H9 (cell line): ENCODE measurements around the gene DPM3. TPM values are rescaled to one million over a fixed set of nuclear protein-coding genes. Genes with fewer than 3 reads are reported as not detected.
"Not testable (repeated sequence)": the region's sequence is repeated elsewhere in the genome, so short reads cannot be mapped to it uniquely, and the experiment has no call there.

Experiments
- DNase-seq: peaks from one replicate; pipeline ENCODE4 v3.0.0-alpha.2; 2017
- H2AFZ ChIP-seq: one replicate; pipeline ENCODE4 v1.6.1; 2013; ENCODE audit warnings: mild to moderate bottlenecking, low read length, control low read depth, moderate library complexity
- H2AK5ac ChIP-seq: 2 replicates; pipeline ENCODE4 v1.6.1; 2013; ENCODE audit warnings: low read length, control low read depth, mixed read lengths; ENCODE audit not compliant: insufficient read length
- H2BK120ac ChIP-seq: one replicate; pipeline ENCODE4 v1.6.1; 2013; ENCODE audit warnings: low read depth, mild to moderate bottlenecking, low read length, control low read depth, inconsistent platforms; ENCODE audit not compliant: poor library complexity, severe bottlenecking
- H2BK12ac ChIP-seq: 2 replicates; pipeline ENCODE4 v1.6.1; 2013; ENCODE audit warnings: low read length, control low read depth, mixed read lengths, low read depth; ENCODE audit not compliant: insufficient read length
- H2BK15ac ChIP-seq: 2 replicates; pipeline ENCODE4 v1.6.1; 2013; ENCODE audit warnings: low read depth, low read length, control low read depth
- H2BK20ac ChIP-seq: one replicate; pipeline ENCODE4 v1.6.1; 2013; ENCODE audit warnings: low read depth, mild to moderate bottlenecking, low read length, control low read depth, inconsistent platforms; ENCODE audit not compliant: poor library complexity, severe bottlenecking
- H2BK5ac ChIP-seq: 2 replicates; pipeline ENCODE4 v1.6.1; 2013; ENCODE audit warnings: low read length, control low read depth, mixed read lengths; ENCODE audit not compliant: insufficient read length
- H3K14ac ChIP-seq: 2 replicates; pipeline ENCODE4 v1.6.1; 2013; ENCODE audit warnings: low read length, control low read depth; ENCODE audit not compliant: insufficient read depth
- H3K18ac ChIP-seq: 2 replicates; pipeline ENCODE4 v1.6.1; 2013; ENCODE audit warnings: low read depth, mild to moderate bottlenecking, mixed read lengths, low read length, control low read depth; ENCODE audit not compliant: insufficient read length
- H3K23ac ChIP-seq: 2 replicates; pipeline ENCODE4 v1.6.1; 2013; ENCODE audit warnings: low read length, control low read depth, mixed read lengths, low read depth; ENCODE audit not compliant: insufficient read length
- H3K23me2 ChIP-seq: 2 replicates; pipeline ENCODE4 v1.6.1; 2013; ENCODE audit warnings: low read depth, mild to moderate bottlenecking, mixed read lengths, low read length, control low read depth; ENCODE audit not compliant: insufficient read length, poor library complexity, severe bottlenecking
- H3K27ac ChIP-seq: 2 replicates; pipeline ENCODE4 v1.5.1; 2013; ENCODE audit warnings: low read length, control low read depth, mixed read lengths, low read depth; ENCODE audit not compliant: insufficient read length
- H3K27me3 ChIP-seq: 2 replicates; pipeline ENCODE4 v1.6.1; 2013; ENCODE audit warnings: low read length, control low read depth, inconsistent platforms; ENCODE audit not compliant: insufficient read depth
- H3K4ac ChIP-seq: 2 replicates; pipeline ENCODE4 v1.6.1; 2013; ENCODE audit warnings: low read depth, mild to moderate bottlenecking, control low read depth, inconsistent platforms, low read length, moderate library complexity
- H3K4me1 ChIP-seq: 2 replicates; pipeline ENCODE4 v1.6.1; 2013; ENCODE audit warnings: low read length, control low read depth, inconsistent platforms; ENCODE audit not compliant: insufficient read depth
- H3K4me2 ChIP-seq: 2 replicates; pipeline ENCODE4 v1.6.1; 2013; ENCODE audit warnings: low read length, control low read depth, mixed read lengths; ENCODE audit not compliant: insufficient read length, insufficient read depth
- H3K56ac ChIP-seq: 2 replicates; pipeline ENCODE4 v1.6.1; 2013; ENCODE audit warnings: low read depth, mild to moderate bottlenecking, mixed read lengths, low read length, control low read depth; ENCODE audit not compliant: insufficient read length
- H3K79me1 ChIP-seq: 2 replicates; pipeline ENCODE4 v1.6.1; 2013; ENCODE audit warnings: low read depth, mild to moderate bottlenecking, moderate library complexity, low read length, control low read depth, inconsistent platforms; ENCODE audit not compliant: insufficient read depth, poor library complexity, severe bottlenecking
- H3K79me2 ChIP-seq: 2 replicates; pipeline ENCODE4 v1.6.1; 2013; ENCODE audit warnings: low read length, control low read depth, inconsistent platforms; ENCODE audit not compliant: insufficient read depth
- H3K9ac ChIP-seq: 2 replicates; pipeline ENCODE4 v1.6.1; 2013; ENCODE audit warnings: low read length, control low read depth, mixed read lengths; ENCODE audit not compliant: insufficient read length; ENCODE audit errors: extremely low read depth
- H3K9me3 ChIP-seq: one replicate; pipeline ENCODE4 v1.6.1; 2013; ENCODE audit warnings: low read depth, low read length, inconsistent platforms; ENCODE audit not compliant: control insufficient read depth
- H3T11ph ChIP-seq: one replicate; pipeline ENCODE4 v1.6.1; 2013; ENCODE audit warnings: mild to moderate bottlenecking, low read length, control low read depth, inconsistent platforms
- H4K20me1 ChIP-seq: one replicate; pipeline ENCODE4 v1.6.1; 2013; ENCODE audit not compliant: control insufficient read depth, insufficient read length, insufficient read depth
- H4K5ac ChIP-seq: 2 replicates; pipeline ENCODE4 v1.6.1; 2013; ENCODE audit warnings: low read depth, mild to moderate bottlenecking, mixed read lengths, low read length, control low read depth; ENCODE audit not compliant: insufficient read length
- H4K8ac ChIP-seq: replicated peaks from 2 replicates; pipeline ENCODE4 v1.6.1; 2013; ENCODE audit warnings: low read length, control low read depth, mixed read lengths, low read depth; ENCODE audit not compliant: insufficient read length
- H4K91ac ChIP-seq: 2 replicates; pipeline ENCODE4 v1.6.1; 2013; ENCODE audit warnings: low read depth, mild to moderate bottlenecking, moderate library complexity, mixed read lengths, low read length, control low read depth; ENCODE audit not compliant: insufficient read length
- H3K27ac Mint-ChIP-seq, 3 experiments: 2 replicates in 2 of 3; 3 replicates in 1 of 3; pipeline ENCODE4 v1.8.0; 2020 to 2021; ENCODE audit warnings: mixed read lengths in 3 of 3, mild to moderate bottlenecking in 1 of 3, moderate library complexity in 1 of 3
- H3K27me3 Mint-ChIP-seq: 2 replicates; pipeline ENCODE4 v1.8.0; 2021; ENCODE audit warnings: low read depth, mild to moderate bottlenecking, moderate library complexity, mixed read lengths
- H3K36me3 Mint-ChIP-seq, 3 experiments: 2 replicates in 2 of 3; 3 replicates in 1 of 3; pipeline ENCODE4 v1.8.0; 2020 to 2021; ENCODE audit warnings: low read depth in 3 of 3, mixed read lengths in 3 of 3; ENCODE audit not compliant: insufficient read depth in 1 of 3
- H3K4me1 Mint-ChIP-seq, 2 experiments: 2 replicates each; pipeline ENCODE4 v1.8.0; 2020; ENCODE audit warnings: mixed read lengths in 2 of 2
- H3K4me3 Mint-ChIP-seq, 2 experiments: 2 replicates in 1 of 2; 3 replicates in 1 of 2; pipeline ENCODE4 v1.8.0; 2020 to 2021; ENCODE audit warnings: mild to moderate bottlenecking in 2 of 2, mixed read lengths in 2 of 2, moderate library complexity in 1 of 2
- H3K9me3 Mint-ChIP-seq, 2 experiments: 2 replicates in 1 of 2; 3 replicates in 1 of 2; pipeline ENCODE4 v1.8.0; 2020; ENCODE audit warnings: mild to moderate bottlenecking in 2 of 2, mixed read lengths in 2 of 2, moderate library complexity in 1 of 2
- CTCF ChIP-seq: fragments of 200-600 bp; sonication (generic); conservative IDR thresholded peaks from 3 replicates; pipeline ENCODE4 v1.8.0; 2021; ENCODE audit warnings: antibody characterized with exemption, mild to moderate bottlenecking
- WGBS: extraction: QIAGEN DNeasy Blood & Tissue Kit; methylation state at CpG from one replicate; pipeline ENCODE4 v1.1.7; 2013; ENCODE audit warnings: missing lambda C conversion rate, low lambda C conversion rate, mixed read lengths; ENCODE audit not compliant: insufficient read length; ENCODE audit errors: extremely low coverage; 5-methylcytosine and 5-hydroxymethylcytosine counted together
- total RNA-seq: library from RNA; stranded (reverse); gene quantifications from 2 replicates; pipeline ENCODE4 v1.2.1, GENCODE V29; 2021

DPM3 gene
- total RNA-seq, 1 experiment from 2014 or later = 48.5 TPM

GRCh38 chr1:155168456-155169210 is 28.3 kb upstream of the DPM3 start:
- no peak overlapping the region for H2BK20ac ChIP-seq
- no peaks in the 10 kb centered on the region for H3K27me3 ChIP-seq
- H4K20me1 ChIP-seq = no peaks in the 10 kb centered on the region
- H3K23me2 ChIP-seq = peaks cover 16% of the 10 kb centered on the region
- H3K18ac ChIP-seq = no peak overlapping the region
- no peak for TF ChIP-seq CTCF
- no peak overlapping the region for H4K5ac ChIP-seq
- H3K9ac ChIP-seq = no peak overlapping the region
- H3K27ac ChIP-seq = no peak overlapping the region
- H2BK12ac ChIP-seq = no peak overlapping the region
- H4K91ac ChIP-seq = no peak overlapping the region
- no peak for DNase-seq
- H2BK5ac ChIP-seq = no peak overlapping the region
- no peak overlapping the region for H4K8ac ChIP-seq
- H3K27ac Mint-ChIP-seq = peak overlapping the region in 1 of 3 experiments; percentile 65; a peak in 1 of 7 replicates
- peaks cover 2% of the 10 kb centered on the region for H3K27me3 Mint-ChIP-seq
- no peak overlapping the region for H3K14ac ChIP-seq
- peak overlapping the region in 1 of 2 experiments; percentile 31; a peak in 1 of 5 replicates for H3K4me3 Mint-ChIP-seq
- no peaks in the 10 kb centered on the region for H3K79me1 ChIP-seq
- H3K4me1 Mint-ChIP-seq = peaks cover 17 to 30% of the 10 kb centered on the region in 2 experiments
- H2AK5ac ChIP-seq = no peak overlapping the region
- no CpG with 5 or more reads among the region's 10 CpGs for WGBS
- H3K4me2 ChIP-seq = no peak overlapping the region
- H3K56ac ChIP-seq = no peak overlapping the region
- H2AFZ ChIP-seq = no peak overlapping the region
- no peak overlapping the region for H3T11ph ChIP-seq
- no peaks in the 10 kb centered on the region; the same call in 1 of the 2 replicates for H3K79me2 ChIP-seq
- H2BK120ac ChIP-seq = no peak overlapping the region
- no peak overlapping the region for H2BK15ac ChIP-seq
- H3K9me3 ChIP-seq = no peaks in the 10 kb centered on the region
- no peaks in the 10 kb centered on the region for H3K4me1 ChIP-seq
- H3K36me3 Mint-ChIP-seq = peaks cover 3 to 22% (median 16%) of the 10 kb centered on the region in 3 experiments
- H3K9me3 Mint-ChIP-seq = peaks cover 4 to 5% of the 10 kb centered on the region in 2 experiments; a peak in 4 of 5 replicates
- H3K4ac ChIP-seq = no peak overlapping the region
- no peak overlapping the region for H3K23ac ChIP-seq

- H3K27ac Mint-ChIP-seq, H2BK12ac ChIP-seq, DNase-seq, H3K79me1 ChIP-seq, H4K20me1 ChIP-seq, H3K9me3 Mint-ChIP-seq, H3K56ac ChIP-seq, H3K23ac ChIP-seq, H2AK5ac ChIP-seq, H3K9me3 ChIP-seq, H3K14ac ChIP-seq, H3K79me2 ChIP-seq, H4K8ac ChIP-seq, H2BK5ac ChIP-seq, H2BK15ac ChIP-seq, H3K18ac ChIP-seq, H3K27me3 Mint-ChIP-seq, H2AFZ ChIP-seq, H3K9ac ChIP-seq, H3K27me3 ChIP-seq, H4K91ac ChIP-seq, H2BK20ac ChIP-seq, H4K5ac ChIP-seq, H2BK120ac ChIP-seq, H3K4me1 ChIP-seq, H3K4ac ChIP-seq, H3T11ph ChIP-seq, H3K27ac ChIP-seq: not testable (repeated sequence)
- Histone ChIP-seq H3K23me2 (peaks cover 12% of the 10 kb centered on the region), H3K4me2 (peak overlapping the region; percentile 94)
- H3K4me1 Mint-ChIP-seq = peaks cover 13 to 26% of the 10 kb centered on the region in 2 experiments
- H3K4me3 Mint-ChIP-seq = peak overlapping the region in 1 of 2 experiments; percentile 89; a peak in 1 of 5 replicates
- no CpG with 5 or more reads among the region's 4 CpGs for WGBS
- H3K36me3 Mint-ChIP-seq = peaks cover 3 to 22% (median 15%) of the 10 kb centered on the region in 3 experiments
These were observed 27.7 kb upstream of the DPM3 start for GRCh38 chr1:155168105-155168445.
